GM18907 (cell line): ENCODE results near the gene EPS8L3.
"Not testable (repeated sequence)": the region's sequence is repeated elsewhere in the genome, so short reads cannot be mapped to it uniquely, and the experiment has no call there.

Experiments
- ATAC-seq: cut with Tn5 transposase; IDR thresholded peaks from one replicate; pipeline ENCODE4 v1.9.1; 2021; ENCODE audit warnings: mild to moderate bottlenecking, moderate library complexity; ENCODE audit not compliant: unreplicated experiment

The EPS8L3 gene

DNA sequence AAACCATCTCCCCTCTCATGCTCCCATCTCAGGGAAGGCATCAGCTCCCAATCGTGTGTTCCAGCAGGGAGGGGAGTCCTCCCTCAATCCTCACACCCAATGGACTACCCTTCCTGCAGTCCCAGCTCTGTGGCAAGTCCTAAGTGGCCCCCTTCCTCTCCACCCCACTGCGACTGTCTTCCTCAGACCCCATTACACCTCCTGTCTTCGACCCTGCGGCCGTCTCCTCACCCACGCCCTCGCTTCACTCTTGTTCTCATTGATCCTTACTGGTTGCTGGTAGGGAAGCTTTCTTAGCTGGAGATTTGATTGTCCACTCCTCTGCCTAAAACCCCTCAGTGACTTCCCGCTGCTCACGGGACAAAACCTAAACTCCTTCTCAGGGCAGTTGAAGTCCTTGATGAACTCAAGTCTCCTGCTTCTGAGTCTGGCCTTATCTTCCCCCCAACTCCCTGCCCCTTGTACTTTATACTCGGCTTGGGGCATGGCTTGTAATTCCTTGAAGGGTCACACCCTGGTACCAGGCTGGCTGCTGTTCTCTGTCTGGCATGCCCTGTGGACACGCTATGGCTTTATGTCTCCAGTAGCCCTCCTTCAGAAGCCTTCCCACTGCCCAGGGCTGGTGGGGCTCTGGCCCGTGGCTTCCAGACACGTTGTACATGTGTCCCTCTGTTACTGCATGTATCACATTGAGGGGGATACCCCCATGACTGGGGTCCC is 2.3 kb upstream of the EPS8L3 start:
- no peak for ATAC-seq

DNA sequence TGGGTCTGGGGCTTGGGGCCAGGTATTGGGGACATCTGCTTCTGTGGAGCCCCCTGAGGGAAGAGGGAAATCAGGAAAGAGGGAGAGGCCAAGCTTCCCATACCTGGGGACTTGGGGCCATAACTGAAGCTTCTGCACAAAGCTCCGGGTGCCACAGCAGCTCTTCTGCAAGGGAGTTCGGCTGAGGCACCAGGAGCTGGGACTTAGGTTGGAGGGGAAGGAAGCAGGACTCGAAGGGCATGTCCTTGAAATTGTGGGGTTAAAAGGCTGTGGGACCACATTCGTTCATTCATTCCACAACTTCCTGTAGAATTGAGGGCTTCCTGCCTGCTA is 1.7 kb upstream of the EPS8L3 start:
- no peak for ATAC-seq

- ATAC-seq, result no peak
Measured at GRCh38 chr1:109764561-109765482, 1.1 kb upstream of the EPS8L3 start.

DNA sequence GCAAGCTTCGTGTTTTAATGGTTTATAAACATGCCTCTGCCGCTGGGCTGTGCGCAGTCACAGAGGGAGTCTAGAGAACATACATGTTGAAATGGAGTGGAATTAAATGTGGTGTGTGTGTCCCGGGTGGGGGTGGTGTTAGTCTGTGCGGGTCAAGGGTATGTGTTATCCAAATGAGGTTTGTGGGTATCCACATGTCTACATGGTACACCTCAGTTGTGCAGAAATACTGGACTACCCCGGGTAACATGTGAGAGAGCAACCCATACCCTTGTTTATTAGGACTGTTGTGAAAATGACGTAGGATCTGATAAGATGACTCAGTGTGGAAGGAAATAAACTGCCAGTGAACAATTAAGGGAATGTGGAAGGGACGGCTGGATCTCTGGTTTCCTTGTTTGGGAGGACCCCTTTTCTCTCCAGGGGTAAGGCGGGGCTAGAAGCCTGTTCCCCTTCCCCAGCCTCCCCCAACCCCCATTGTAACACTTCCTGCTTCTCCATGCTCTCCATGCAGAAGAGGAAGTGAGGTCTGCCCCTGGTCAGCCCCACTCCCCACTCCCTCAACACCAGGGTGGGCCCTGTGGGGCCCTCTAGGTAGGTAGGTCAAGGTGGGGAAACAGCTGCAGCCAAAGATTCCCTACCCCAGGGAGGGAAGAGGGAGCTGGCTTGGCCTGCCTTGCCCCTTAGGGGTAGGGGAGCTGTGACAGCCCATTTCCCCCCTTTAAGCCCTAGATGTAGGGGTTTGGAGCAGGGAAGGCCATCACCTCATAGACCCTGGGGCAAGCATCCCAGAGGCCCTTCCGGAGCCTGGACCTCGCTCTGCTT is 690 bp downstream of the EPS8L3 start:
- ATAC-seq, result no peak

DNA sequence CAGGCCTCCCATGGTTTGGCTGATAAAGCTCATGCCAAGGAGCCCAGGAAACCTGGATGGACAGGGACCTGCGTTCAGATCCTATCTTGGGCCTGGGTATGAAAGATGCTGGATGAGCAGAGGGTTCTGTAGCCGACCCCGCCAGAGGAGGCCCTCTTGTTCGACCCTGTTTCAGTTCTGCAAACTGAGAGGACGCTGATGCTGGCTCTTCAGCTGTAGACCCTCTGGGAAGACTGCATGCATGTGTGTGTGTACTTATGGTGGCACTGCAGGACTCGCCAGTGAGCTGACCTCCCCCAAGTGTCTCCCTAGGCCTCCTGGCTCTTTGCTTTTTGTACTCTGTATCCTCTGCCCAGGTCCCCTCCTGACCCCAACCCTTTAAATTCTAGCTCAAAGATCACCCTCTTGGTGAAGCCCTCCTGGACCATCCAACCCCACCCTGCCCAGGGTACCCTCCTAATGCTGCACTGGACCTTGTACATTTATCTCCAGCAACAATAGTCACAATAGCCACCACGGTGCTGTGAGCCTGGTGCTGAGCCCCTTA is 1.6 kb downstream of the EPS8L3 start:
- ATAC-seq, result no peak

DNA sequence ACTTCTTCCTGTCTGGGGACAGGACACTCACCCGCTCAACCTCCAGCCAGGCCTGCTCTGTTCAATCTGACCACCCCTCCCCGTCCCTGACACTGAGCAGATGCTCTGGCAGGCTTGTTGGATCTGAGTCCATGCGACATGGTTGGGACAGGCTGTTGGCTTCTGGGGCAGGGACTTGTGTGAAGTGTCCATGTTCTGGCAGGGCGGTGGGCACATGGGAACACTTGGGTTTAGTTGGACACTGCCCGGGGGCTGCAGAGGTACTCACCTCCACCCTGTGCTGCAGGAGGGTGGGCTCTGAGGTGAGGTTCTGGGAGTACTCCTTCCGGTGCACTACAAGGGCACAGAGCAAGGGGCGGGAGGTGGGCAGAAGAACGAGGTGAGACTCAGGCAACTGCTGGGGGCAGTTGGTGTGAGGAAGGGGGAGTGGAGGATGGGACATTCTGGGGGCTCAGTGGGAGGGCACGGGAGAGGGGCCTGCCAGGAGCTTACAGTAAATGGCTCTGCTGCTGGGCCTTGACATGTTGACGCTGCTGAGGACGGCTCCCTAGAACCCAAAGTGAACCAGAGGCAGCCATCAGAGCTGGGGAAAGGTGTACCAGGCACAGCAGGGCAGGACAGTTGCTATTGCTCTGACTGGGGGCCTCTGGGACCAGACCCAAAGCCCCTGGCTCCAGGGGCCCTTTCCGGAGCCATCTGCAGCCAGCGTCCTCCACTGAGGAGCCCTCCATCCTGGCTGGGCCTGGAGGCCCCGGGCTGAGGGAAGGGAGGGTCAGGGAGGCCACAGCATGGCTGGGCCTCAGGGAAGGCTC is 2.3 kb downstream of the EPS8L3 start:
- ATAC-seq, result no peak

DNA sequence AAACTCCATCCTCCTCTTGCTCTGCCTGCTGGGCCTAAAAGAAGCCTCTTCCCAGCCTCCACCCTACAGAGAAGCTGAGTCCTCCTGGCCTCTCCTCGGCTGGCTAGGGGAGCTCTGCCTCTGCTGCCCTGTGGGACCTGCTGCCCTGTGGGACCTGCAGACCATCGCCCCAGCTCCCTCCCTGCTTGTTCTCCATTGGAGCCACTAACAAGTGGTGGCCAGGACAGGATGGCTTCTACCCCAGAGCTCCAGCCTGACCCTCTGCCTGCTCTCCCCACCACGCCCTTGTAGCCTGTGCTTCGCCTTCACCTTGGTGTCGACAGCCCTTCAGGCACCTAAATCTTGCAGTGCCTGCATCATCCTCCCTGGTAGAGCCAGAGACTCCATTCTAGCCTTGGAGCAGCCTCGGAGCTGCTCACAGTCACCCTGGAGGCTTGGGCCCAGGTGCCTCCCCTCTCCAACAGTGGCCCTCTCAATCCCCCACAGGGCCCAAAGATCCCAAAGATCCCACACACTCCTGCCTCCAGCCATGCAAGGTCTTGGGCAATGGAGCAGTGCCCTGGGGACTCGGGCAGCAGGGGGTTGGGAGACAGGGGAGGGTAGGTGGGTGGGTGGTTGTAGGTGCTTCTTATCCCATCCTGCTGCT is 3.0 kb downstream of the EPS8L3 start:
- ATAC-seq, result no peak

- no peak for ATAC-seq
Measured at GRCh38 chr1:109759513-109760334, 4.0 kb downstream of the EPS8L3 start.

DNA sequence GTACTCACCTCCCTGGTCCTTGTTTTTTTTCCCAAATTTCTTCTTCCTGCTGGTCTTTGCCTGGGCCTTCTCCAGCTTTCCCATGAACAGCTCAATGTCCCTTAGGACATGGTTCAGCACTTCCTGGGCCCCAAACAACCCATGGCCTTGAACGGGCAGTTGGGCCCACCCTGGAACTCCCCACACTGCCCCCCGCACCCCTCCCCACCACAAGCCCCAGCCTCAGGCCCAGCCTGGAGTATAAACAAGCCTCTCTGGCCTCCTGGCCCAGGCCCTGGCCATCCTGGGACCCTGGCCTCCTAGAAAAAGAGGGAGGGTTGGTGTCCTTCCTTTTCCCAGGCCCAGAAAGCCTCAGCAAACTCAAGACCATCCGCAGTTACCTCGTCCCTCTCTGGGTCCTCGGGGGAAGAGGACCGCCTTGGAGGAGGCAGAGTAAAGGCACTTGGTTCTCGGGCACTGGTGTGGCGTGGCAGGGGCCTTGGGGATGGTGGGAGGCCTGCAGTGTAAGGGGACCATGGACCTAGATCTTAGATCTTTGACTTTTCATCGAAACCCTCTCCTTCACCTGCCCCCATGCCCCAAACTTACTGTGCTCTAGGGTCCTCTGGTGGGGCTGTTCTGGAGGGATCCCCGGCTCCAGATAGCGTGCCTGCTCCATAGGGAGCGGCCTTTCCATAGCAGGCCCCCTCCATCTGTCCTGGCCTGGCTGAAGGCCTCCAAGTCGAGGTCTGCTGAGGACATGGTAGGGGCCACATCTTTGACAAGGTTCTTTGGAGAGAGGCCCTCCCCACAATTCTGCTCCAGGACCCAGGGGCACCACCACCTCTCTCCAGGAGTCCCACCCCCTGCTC is 5.6 kb downstream of the EPS8L3 start:
- no peak for ATAC-seq

DNA sequence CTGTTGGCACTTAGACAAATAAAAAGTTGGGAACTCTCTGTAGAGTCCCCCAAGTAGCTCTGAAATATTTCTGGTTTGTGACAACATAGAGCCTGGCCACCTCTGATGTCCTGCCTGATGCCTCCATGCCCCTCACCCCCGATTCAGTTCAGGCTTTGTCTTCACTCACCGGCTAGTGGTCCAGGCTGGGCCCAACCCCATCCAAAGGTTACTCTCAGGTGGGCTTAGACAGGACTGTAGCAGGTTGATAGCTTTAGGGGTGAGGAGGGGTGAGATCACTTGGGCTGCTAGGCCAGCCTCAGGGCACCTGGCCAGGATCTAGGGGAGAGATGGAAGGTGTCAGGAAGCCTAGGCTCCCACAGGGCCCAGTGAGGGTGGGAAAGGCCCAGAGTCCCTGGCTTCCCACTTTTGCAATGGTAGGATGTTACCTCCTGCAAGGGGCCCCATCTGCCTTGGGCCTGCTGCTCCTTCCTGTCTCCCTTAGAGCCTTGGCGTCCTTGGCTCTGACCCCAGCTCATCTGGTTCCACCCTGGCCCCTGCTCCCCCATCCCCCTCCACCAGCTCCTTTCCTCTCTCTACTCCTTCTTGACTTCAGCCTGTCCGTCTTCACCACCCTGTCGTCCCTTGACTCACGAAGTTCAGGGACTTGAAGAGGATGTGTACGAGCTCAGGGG is 6.7 kb downstream of the EPS8L3 start:
- ATAC-seq, result no peak

GRCh38 chr1:109756325-109756724 is 7.4 kb downstream of the EPS8L3 start:
- not testable (repeated sequence) for ATAC-seq

GRCh38 chr1:109754738-109755137 is 9.0 kb downstream of the EPS8L3 start:
- ATAC-seq, result no peak

DNA sequence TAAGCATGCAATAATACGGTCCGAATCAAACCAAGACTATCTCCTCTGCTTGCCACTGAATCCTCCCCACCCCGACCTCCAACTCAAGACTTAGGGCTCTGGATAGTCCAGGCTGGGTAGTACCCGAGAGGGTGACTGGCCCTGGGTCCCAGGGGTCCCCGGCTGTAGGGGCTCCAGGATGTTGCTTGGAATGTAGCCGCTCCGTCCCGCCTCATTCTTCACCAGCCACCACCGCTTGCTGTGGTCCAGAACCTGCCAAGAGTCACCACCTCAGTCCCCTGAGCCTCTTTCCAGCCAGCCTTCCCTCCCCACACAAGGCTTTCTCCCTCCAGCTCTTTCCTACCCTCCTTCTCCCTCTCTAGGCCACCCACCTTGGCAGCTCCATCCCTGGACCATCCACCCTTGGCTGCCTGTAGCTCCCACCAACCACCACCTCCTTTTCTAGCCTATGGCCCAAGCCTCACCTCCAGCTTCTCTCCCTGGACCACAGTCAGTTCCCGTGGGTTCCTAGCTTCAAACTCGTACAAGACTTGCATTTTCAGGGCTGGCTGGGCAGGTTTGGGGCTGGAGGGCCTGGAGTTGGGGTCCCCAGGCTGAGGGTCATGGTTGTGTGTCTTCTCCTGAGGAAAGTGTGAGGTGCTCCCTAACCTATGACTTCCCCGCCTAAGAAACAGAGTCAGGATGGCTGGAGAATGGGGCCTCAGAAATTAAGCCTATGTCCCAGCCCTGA is 12.0 kb downstream of the EPS8L3 start:
- ATAC-seq, result no peak

DNA sequence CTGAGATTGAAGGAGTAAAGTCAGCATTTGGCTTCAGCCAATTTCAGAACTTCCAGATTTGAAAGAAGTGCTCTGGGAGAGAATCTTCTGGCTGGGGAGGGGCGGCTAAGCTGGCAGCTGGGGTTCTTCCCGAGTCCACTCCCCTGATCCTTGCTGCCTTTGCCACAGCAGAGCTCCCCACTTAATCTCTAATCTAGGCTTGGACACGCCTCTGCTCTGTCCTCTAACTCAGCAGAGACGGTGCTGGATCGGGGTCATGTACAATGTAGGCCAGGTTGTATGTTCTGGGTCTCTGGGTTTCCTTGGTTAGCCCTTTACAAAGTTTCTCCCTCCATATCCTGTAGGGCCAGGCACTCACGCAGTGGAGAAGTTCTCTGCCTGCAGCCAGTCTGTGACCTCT is 12.8 kb downstream of the EPS8L3 start:
- no peak for ATAC-seq

- no peak for ATAC-seq
Measured at GRCh38 chr1:109750241-109750882, 13.4 kb downstream of the EPS8L3 start.

- no peak for ATAC-seq
Measured at GRCh38 chr1:109749221-109749620, 14.5 kb downstream of the EPS8L3 start.
